Parathyroid adenoma (tissue), 2 donors: ENCODE measurements around the gene DCLK2.

ENCODE experiments used
- H2AFZ ChIP-seq: fragments of 300-600 bp; sonication (generic); one replicate; pipeline ENCODE4 v1.7.0; 2017; ENCODE audit warnings: antibody characterized with exemption, mild to moderate bottlenecking
- H3K27ac ChIP-seq: fragments of 300-600 bp; sonication (generic); one replicate; pipeline ENCODE4 v1.7.0; 2017
- H3K27me3 ChIP-seq: fragments of 300-600 bp; sonication (generic); one replicate; pipeline ENCODE4 v1.7.0; 2017; ENCODE audit warnings: low read length; ENCODE audit not compliant: control insufficient read depth, insufficient read depth
- H3K36me3 ChIP-seq: fragments of 300-600 bp; sonication (generic); one replicate; pipeline ENCODE4 v1.7.0; 2017; ENCODE audit warnings: low read length; ENCODE audit not compliant: control insufficient read depth, insufficient read depth
- H3K4me1 ChIP-seq: fragments of 300-600 bp; sonication (generic); one replicate; pipeline ENCODE4 v1.7.0; 2017; ENCODE audit warnings: control low read depth
- H3K4me2 ChIP-seq: fragments of 300-600 bp; sonication (generic); one replicate; pipeline ENCODE4 v1.7.0; 2017; ENCODE audit warnings: low read length
- H3K4me3 ChIP-seq: fragments of 300-600 bp; sonication (generic); one replicate; pipeline ENCODE4 v1.7.0; 2017; ENCODE audit warnings: low read depth, low read length
- H3K79me2 ChIP-seq: fragments of 300-600 bp; sonication (generic); one replicate; pipeline ENCODE4 v1.7.0; 2017; ENCODE audit warnings: control low read depth
- H3K9ac ChIP-seq: fragments of 300-600 bp; sonication (generic); one replicate; pipeline ENCODE4 v1.7.0; 2017; ENCODE audit warnings: mild to moderate bottlenecking
- H3K9me3 ChIP-seq: fragments of 300-600 bp; sonication (generic); one replicate; pipeline ENCODE4 v1.7.0; 2017; ENCODE audit warnings: low read length; ENCODE audit not compliant: control insufficient read depth
- TF ChIP-seq, protein P1 (sequence below): fragments of 300-600 bp; sonication (generic); IDR thresholded peaks from one replicate; pipeline ENCODE4 v1.7.0; 2017; ENCODE audit warnings: antibody characterized with exemption, mild to moderate bottlenecking
- donor health status: primary hyperparathyroidism.

Gene DCLK2

DNA sequence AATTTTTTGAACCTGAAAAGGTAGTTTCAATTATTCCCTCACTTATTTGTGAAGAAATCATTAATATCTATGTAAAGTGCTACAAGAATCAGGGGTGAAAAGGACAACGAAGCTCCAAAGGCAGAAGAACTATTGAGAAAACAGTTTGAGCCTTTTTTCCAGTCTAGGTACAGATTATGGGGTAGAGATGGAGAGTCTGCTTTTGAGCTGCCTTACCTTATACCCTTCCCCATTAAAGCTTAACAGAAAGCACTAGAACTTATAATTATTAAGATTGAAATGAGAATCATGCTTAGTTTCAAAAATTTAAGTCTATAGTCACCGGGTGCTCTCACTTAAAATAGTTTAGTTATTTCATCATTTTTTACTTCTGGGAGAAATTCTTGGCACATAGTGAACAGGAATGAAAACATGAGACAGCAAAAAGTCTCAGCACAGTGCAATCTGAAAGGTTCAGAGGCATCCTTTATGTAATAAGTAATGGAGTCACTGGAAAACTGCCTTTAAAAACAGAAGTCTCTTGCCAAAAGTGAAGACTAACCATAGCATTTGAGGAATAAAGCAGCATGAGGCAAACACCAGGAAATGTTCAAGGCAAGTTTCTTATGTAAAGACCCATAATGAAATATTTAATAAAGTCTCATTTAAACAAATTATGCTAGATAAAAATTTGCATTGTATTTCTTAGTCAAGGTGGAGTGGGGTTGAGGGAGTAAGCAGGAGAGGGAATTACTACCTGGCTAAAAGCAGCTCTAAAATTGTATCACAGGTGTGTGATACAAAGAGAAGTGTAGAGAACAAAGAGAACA, 5.1 kb upstream of the DCLK2 start:
- TF ChIP-seq, protein P1, sequence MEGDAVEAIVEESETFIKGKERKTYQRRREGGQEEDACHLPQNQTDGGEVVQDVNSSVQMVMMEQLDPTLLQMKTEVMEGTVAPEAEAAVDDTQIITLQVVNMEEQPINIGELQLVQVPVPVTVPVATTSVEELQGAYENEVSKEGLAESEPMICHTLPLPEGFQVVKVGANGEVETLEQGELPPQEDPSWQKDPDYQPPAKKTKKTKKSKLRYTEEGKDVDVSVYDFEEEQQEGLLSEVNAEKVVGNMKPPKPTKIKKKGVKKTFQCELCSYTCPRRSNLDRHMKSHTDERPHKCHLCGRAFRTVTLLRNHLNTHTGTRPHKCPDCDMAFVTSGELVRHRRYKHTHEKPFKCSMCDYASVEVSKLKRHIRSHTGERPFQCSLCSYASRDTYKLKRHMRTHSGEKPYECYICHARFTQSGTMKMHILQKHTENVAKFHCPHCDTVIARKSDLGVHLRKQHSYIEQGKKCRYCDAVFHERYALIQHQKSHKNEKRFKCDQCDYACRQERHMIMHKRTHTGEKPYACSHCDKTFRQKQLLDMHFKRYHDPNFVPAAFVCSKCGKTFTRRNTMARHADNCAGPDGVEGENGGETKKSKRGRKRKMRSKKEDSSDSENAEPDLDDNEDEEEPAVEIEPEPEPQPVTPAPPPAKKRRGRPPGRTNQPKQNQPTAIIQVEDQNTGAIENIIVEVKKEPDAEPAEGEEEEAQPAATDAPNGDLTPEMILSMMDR: no peak
- Histone ChIP-seq H3K9ac (no peak overlapping the region), H3K27me3 (no peaks in the 10 kb centered on the region)

DNA sequence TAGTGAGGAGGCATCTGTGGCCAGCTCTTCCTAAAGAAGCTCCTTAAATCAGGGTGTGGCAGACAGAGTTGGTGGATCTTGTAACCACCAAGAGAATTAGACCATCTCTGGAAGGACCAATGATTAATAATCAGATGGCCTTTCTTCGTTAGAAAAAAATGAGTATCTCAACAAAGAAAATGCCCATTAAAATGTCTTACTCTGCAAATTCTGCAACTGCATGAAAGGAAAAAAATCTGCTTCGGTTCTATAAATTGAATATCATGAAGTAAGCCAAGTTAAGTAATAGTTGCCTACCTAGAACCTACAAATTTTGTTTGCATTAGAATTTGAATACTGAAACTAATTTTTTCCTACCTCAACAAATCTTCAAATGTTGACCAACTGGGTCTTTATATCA, 4.2 kb upstream of the DCLK2 start:
- Histone ChIP-seq H2AFZ (no peak overlapping the region), H3K9me3 (no peaks in the 10 kb centered on the region), H3K4me1 (no peaks in the 10 kb centered on the region), H3K4me2 (no peak overlapping the region), H3K27me3 (no peaks in the 10 kb centered on the region), H3K36me3 (no peaks in the 10 kb centered on the region), H3K4me3 (no peak overlapping the region), H3K9ac (no peak overlapping the region), H3K27ac (no peak overlapping the region), H3K79me2 (no peaks in the 10 kb centered on the region)
- TF ChIP-seq, protein P1: no peak

More for the DNA sequence above, 5.1 kb upstream of the DCLK2 start:
- Histone ChIP-seq H3K36me3 (no peaks in the 10 kb centered on the region), H3K27ac (no peak overlapping the region), H2AFZ (no peak overlapping the region), H3K79me2 (no peaks in the 10 kb centered on the region), H3K9me3 (no peaks in the 10 kb centered on the region), H3K4me3 (no peak overlapping the region), H3K4me1 (no peaks in the 10 kb centered on the region), H3K4me2 (no peak overlapping the region)

DNA sequence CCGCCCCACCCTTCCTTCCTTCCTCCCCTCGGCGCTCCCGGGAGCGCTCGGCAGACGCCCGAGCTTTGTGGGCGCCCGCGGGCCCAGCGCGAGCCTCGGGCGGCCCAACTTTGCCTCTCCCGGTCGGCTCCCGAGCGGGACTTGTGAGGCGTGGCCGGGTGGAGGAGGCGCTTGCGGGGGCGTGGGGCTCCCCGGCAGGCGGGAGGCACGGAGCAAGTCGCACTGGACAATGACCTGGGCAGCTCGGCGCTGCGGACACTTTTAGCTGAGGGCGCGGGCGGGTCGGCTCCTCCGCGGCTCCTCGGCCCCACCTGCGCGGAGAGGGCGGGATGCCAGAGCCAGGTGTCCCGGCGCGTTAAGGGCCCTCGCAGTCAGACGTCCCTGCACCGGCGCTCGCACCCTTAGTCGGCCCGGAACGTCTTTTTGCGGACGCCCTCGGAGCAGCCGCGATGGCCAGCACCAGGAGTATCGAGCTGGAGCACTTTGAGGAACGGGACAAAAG, 385 bp downstream of the DCLK2 start:
- H3K79me2 ChIP-seq: no peaks in the 10 kb centered on the region
- peak overlapping the region; percentile 82 for H3K4me2 ChIP-seq
- H3K4me1 ChIP-seq: peaks cover 3% of the 10 kb centered on the region
- no peaks in the 10 kb centered on the region for H3K27me3 ChIP-seq
- no peaks in the 10 kb centered on the region for H3K9me3 ChIP-seq
- H3K27ac ChIP-seq: peak overlapping the region; percentile 80
- TF ChIP-seq, protein P1: no peak
- H3K4me3 ChIP-seq: peak overlapping the region; percentile 64
- no peaks in the 10 kb centered on the region for H3K36me3 ChIP-seq
- no peak overlapping the region for H3K9ac ChIP-seq
- peak overlapping the region; percentile 94 for H2AFZ ChIP-seq

DNA sequence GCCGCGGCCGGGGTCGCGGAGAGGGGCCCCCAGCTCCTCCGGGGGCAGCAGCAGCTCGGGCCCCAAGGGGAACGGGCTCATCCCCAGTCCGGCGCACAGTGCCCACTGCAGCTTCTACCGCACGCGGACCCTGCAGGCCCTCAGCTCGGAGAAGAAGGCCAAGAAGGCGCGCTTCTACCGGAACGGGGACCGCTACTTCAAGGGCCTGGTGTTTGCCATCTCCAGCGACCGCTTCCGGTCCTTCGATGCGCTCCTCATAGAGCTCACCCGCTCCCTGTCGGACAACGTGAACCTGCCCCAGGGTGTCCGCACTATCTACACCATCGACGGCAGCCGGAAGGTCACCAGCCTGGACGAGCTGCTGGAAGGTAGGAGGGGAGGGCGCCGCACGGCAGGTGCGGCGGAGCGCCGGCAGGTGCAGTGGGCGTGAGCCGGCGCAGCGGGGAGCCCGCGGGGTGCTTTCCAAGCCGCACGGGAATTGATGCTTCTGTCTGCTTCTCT, 886 bp downstream of the DCLK2 start:
- TF ChIP-seq, protein P1: no peak
- H3K27ac ChIP-seq: peak overlapping the region; percentile 80
- H3K4me3 ChIP-seq: peak overlapping the region; percentile 64
- H3K4me1 ChIP-seq: peaks cover 3% of the 10 kb centered on the region
- H3K79me2 ChIP-seq: no peaks in the 10 kb centered on the region
- peak overlapping the region; percentile 82 for H3K4me2 ChIP-seq
- H3K9me3 ChIP-seq: no peaks in the 10 kb centered on the region
- no peaks in the 10 kb centered on the region for H3K36me3 ChIP-seq
- H2AFZ ChIP-seq: peak overlapping the region; percentile 94
- H3K9ac ChIP-seq: no peak overlapping the region
- no peaks in the 10 kb centered on the region for H3K27me3 ChIP-seq
